T-helper 2 cell (primary cell): ENCODE results near the gene MCOLN3.
"Not testable (repeated sequence)": the region's sequence is repeated elsewhere in the genome, so short reads cannot be mapped to it uniquely, and the experiment has no call there.

ENCODE experiments used
- DNase-seq, 5 experiments: peaks; one replicate each; pipeline versions ENCODE4 v3.0.0 to v3.0.0-alpha.2; 2012 to 2022

Gene MCOLN3

DNA sequence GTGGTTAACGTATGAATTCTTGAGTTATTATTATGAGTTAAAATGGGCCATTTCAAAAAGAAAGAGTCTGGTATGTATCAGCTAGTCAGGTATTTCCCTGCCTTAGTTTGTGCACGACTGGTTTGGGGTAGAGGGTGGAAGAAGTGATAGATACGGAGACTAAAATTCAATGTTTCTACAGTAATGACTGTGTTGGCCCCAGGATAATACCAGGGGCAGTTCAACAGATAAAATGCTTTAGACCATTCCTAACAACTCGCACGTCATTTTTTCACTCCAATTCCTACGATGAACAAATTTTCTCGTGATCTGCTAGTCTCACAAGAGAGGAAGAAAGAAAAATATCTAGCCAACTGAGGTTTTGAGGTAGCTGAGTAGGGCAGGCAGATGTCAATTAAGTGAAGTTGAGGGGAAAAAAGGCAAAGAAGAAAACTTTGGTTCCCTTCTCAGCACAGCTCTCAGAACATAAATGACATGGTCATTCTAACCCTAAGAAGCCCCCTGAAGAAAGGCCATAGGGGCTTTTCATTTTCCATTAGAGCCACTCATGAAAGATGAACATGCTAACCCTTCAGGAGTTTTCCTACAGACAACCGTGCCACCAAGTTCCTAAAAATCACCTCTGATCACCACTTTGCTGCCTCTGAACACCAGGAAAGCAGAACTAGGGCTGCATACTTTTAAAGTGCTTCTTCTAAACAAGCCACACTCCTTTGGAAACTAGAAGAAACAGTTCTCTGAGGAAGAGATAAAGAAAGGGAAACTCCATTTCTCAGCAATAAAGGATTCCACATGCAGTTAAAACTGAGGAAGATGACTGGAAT is 57.0 kb downstream of the MCOLN3 start:
- no peak for DNase-seq

GRCh38 chr1:84988588-84988987 is 59.7 kb downstream of the MCOLN3 start:
- no peak for DNase-seq

GRCh38 chr1:84986561-84986960 is 61.7 kb downstream of the MCOLN3 start:
- DNase-seq, result not testable (repeated sequence)

DNA sequence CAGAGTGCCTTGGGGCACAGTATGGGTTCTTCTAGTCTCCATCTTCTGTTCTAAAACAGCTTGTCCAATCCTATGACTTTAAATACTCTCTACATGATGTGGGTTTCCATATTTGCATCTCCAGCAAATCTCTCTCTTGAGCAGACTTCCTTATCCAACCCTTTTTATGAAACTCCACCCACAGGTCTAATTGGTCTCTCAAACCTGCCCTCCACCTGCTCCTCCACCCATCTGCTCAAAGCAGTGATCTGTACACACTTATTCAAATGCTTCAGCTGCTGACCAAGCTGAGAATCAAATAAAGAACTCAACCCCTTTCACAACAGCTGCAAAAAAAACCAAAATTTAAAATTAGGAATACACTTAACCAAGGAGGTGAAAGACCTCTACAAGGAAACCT is 62.9 kb downstream of the MCOLN3 start:
- no peak for DNase-seq

DNA sequence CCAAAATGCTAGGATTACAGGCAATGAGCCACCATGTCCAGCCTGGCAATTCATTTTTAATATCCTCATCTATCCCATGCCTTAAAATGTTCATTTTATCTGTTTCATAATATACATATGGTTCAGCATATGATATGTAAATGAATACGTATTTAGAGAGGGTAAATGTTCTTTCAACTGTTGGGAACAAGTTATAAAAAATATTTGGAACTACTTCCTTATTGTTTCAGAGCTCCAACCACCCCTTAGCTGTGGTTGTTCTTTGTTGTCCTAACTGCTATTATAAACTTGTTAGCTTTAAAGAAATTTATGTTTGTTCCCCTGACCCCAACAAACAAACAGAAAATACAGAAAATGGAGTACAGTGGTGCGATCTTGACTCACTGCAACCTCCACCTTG is 65.9 kb downstream of the MCOLN3 start:
- DNase-seq, result no peak

DNA sequence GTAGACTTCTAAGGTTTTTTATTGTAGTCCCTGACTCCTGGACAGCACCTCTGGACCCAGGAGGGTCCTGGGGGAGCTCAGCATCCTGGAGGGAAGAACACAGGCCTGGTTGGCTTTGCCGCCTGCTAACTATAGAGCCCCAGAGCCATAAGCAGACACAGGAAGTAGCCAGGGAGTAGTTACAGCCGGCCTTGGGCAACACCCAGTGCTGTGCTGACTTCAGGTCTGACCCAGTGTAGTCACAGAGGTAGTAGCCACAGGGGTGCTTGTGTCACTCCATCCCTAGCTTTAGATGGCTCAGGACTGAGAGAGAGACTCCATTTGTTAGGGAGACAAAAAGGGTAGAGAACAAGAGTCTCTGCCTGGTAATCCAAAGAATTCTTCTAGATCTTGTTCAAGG is 73.3 kb downstream of the MCOLN3 start:
- no peak for DNase-seq

DNA sequence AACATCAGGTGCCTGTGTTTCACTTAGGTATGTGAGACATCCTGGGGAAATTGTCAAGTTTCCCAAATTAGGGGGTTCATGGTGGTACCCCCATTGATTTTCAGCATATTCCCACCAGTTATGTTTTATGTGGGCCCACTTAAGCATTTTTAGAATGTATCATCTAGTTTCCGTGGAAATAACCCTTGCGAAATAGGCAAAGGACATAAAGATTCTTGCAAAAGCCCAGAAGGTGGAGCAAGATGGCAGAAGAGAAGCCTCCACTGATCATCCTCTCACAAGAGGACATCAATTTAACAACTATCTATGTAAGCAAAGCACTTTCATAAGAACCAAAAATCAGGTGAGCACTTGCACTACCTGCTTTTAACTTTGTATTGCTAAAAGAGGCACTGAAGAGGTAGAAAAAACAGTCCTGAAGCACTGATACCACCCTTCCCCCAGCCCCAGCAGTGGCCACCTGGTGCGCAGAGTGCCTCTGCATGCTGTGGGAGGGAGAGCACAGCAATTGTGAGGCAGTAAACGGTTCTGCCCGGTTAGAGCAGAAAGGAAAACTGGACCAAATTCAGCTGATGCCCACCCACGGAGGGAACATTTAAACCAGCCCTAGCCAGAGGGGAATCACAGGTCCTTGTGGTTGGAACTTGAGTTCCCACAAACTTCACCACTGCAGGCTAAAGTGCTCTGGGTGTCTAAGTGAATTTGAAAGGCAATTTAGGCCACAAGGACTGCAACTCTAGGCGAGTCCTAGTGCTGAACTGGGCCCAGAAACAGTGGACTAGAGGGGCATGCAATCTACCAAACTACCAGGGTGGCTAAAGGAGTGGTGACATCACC is 74.6 kb downstream of the MCOLN3 start:
- DNase-seq, result no peak

DNA sequence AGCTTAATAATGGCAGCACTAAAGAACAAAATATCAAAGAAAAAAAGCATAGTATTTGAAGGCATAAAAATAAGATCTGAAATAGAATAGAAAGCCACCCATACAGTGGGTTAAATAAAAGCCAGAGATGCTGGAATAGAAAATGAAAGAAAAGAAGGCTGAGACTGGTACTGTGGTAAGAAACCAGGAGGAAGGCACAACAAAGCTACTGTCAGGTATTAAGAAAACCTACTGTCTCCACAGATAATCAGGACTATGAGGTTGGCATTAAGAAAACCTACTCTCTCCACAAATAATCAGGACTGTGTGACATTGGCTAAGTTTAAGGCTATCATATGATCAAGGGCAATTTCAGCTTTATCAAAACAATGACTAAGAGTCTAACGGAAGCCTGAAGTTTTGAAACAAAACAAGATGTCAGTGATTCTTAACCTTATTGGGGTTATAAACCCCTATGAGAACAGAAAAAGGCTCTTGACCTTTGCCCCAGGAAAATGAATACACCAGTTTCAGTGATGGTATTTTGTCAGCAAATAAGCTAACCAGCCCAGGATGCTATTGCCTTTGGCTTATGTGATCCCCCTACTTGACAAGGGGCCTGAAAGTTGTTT is 75.8 kb downstream of the MCOLN3 start:
- DNase-seq, result peak in 1 of 5 experiments; percentile 66

DNA sequence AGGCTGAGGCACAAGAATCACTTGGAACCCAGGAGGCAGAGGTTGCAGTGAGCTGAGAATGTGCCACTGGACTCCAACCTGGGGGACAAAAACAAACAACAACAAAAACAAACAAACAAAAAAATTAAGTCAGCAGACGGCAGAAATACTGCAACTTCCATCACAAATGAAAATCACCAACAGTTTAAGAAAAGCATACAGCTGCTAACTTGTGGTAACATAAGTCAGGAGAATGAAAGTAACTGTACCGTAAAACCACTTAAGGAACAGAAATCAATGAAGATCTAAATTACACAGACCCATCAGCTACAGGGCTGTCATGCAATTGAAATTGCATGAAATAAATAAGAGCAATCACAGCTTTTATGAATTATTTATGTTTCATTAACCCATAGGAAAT is 76.3 kb downstream of the MCOLN3 start:
- peak in 1 of 5 experiments; percentile 77 for DNase-seq

DNA sequence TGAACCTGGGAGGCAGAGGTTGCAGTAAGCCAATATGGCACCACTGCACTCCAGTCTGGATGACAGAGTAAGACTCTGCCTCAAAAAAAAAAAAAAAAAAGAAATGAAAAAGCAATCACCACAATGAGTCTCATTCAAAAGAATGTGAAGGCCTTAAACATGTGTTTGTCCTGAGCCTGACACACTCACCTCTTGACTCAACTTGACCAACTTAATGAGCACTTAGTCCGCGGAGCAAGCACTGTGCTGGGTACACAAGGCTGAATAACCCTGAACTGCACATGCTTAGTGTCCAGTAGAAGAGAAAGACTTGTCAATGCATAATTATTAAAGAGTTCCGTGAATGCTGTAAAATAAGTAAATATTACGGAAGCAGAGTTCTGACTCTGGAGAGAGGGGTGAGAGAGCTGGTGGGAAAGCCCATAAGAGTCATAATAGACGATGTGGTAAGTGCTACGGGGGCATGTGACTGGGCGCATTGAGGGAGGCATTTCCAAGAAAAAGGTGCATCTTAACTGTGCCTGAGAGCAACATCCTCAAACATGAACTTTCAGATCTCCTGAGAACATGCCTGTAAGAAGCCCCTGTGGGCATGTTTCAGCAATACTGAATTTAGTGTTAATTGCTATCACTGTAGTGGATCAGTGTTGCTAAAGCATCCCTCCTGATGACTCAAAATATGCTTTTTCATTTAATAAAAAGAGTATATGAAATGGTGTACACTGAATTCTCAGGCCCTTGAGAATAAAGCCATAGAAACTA is 78.6 kb downstream of the MCOLN3 start:
- DNase-seq, result peak in 2 of 5 experiments; percentile 13 to 94

- DNase-seq, result no peak
Measured at GRCh38 chr1:84968865-84969264, 79.4 kb downstream of the MCOLN3 start.

DNA sequence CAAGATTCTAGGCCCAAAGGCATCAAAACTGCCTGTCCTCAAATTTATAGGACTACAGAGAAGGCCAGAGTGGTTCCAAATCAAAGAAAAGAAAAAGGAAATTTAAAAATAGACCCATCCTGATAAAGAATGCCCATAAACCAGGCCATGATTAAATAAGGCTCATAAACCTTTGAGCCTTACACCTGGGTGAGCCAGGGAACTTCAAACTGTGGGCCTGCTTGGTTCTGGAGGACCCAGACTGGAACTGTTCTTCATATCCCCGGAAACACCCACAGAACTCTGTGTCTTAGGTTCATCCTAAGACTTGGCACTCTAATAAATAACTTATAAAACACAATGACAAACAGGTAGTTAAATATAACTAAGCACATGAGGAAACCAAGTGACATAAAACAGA is 80.2 kb downstream of the MCOLN3 start:
- DNase-seq, result no peak
